ENCODE measurements around the gene DNAJA3. TPM values are rescaled to one million over a fixed set of nuclear protein-coding genes. Genes with fewer than 3 reads are reported as not detected.

Gene DNAJA3
- total and polyA plus RNA-seq, 9 of the 15 experiments (the other 6 are each of a cell fraction or from before 2014, with no cell fraction given), result 8.1 to 105 (median 79.0) TPM

GRCh38 chr16:4402439-4403132, 23.1 kb upstream of the DNAJA3 start (continued):
- TF ChIP-seq ZNF274 (IDR thresholded peaks at IDR 0.05; ENCODE audit: borderline replicate concordance, low read depth, low read length) (no peak), ZBTB49 (CRISPR knock-in tag; IDR thresholded peaks at IDR 0.05; ENCODE audit: borderline replicate concordance) (no peak), ZNF695 (CRISPR knock-in tag; IDR thresholded peaks at IDR 0.05) (no peak), XRCC4 (IDR thresholded peaks at IDR 0.05; ENCODE audit: extremely low read depth, insufficient read depth, insufficient read length) (no peak), PCBP1 (IDR thresholded peaks at IDR 0.05; ENCODE audit: low read depth, low read length, poor library complexity, severe bottlenecking) (peak; percentile 42), PRDM10 (IDR thresholded peaks at IDR 0.05; ENCODE audit: partially characterized antibody) (no peak), GMEB1 (CRISPR knock-in tag; IDR thresholded peaks at IDR 0.05) (no peak), POLR2H (tag; IDR thresholded peaks at IDR 0.05; ENCODE audit: low read depth) (no peak), NEUROD1 (IDR thresholded peaks at IDR 0.05; ENCODE audit: borderline replicate concordance, low read depth, low read length, partially characterized antibody) (no peak), ZNF133 (CRISPR knock-in tag; IDR thresholded peaks at IDR 0.05) (no peak), ZNF24 (IDR thresholded peaks at IDR 0.05) (no peak), THRAP3 (IDR thresholded peaks at IDR 0.05; ENCODE audit: borderline replicate concordance) (0 out of 2 replicates have a peak, but pooled peaks have one; percentile 1), SMARCA5 (IDR thresholded peaks at IDR 0.05) (peak; percentile 73; the same call in 1 of the 2 replicates), ZBTB9 (CRISPR knock-in tag; IDR thresholded peaks at IDR 0.05) (0 out of 2 replicates have a peak, but pooled peaks have one; percentile 20), CBFA2T2 (conservative IDR thresholded peaks at IDR 0.05) (no peak), GTF2E2 (tag; IDR thresholded peaks at IDR 0.05) (no peak)
